Esophagus mucosa (tissue), 1 donor: Measurements from ENCODE around the gene CAVIN4. TPM values are rescaled to one million over a fixed set of nuclear protein-coding genes. Genes with fewer than 3 reads are reported as not detected.
A peak's percentile ranks its signal among the peaks of the same experiment; 100 is the strongest.

Source experiments
- ATAC-seq: fragments of 200-7000 bp; cut with Tn5 transposase; one replicate; pipeline ENCODE4 v1.9.1; 2020
- total RNA-seq: library from RNA; stranded (reverse); gene quantifications from one replicate; pipeline ENCODE4 v1.2.4, GENCODE V29; 2023
- donor health status: DM: yes; HTN: yes; CAD: no.

Gene CAVIN4
- total RNA-seq, 1 donor from 2014 or later = 0.08 TPM

DNA sequence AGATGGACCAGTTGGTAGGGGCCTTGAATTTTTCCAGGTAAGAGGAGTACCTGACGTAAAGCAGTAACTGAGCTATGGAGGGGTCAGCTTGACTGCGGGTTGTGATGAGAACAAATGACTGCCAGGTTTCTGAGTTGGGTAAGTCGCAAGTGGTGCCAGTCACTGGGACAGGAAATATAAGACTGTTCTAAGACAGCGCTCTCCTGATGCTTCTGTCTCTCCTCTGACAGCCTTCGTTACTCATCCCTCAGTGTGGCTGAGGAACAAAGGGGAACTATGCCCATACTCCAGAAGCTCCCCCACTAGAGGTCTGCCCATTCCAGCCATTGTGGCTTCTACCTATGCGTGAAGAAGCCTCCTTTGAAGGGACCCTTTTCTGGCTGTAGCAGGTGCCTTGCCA is 13.3 kb downstream of the CAVIN4 start:
- no peak for ATAC-seq

DNA sequence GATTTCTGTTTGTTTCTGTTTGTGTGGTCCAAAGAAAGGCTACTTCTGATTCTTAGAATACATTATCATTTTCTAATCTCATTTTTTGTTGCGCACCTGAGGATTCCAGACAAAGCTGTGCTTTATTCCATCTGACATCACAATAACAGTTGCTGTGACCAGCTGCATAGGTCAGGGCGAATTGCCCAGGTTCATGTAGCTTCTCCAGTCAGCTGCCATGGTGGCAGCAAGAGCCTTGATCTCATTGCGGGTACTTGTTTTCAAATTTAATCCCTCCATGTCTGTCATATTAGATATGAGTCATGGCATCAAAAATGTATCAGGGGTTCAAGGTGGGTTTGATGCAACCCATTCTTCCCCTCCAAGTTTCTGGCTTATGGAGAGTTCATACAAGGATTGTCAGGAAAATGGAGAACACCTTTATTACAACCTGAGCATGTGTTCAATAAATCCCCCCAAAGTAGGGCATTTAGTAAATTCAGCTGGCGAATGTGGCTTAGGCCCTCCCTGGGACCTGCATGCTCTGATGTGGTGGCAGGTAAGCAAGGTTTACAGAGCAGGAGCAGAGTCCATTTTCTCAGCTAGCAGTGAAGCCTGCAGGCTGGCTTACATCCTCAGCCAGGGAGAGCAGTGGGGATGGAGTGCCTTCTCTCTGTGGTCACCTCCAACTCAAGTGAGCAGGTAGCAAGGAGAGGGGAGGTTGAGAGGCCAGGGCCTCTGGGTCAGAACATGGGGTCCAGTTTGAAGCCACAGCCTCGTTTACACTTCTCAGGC is 13.9 kb downstream of the CAVIN4 start:
- no peak for ATAC-seq

DNA sequence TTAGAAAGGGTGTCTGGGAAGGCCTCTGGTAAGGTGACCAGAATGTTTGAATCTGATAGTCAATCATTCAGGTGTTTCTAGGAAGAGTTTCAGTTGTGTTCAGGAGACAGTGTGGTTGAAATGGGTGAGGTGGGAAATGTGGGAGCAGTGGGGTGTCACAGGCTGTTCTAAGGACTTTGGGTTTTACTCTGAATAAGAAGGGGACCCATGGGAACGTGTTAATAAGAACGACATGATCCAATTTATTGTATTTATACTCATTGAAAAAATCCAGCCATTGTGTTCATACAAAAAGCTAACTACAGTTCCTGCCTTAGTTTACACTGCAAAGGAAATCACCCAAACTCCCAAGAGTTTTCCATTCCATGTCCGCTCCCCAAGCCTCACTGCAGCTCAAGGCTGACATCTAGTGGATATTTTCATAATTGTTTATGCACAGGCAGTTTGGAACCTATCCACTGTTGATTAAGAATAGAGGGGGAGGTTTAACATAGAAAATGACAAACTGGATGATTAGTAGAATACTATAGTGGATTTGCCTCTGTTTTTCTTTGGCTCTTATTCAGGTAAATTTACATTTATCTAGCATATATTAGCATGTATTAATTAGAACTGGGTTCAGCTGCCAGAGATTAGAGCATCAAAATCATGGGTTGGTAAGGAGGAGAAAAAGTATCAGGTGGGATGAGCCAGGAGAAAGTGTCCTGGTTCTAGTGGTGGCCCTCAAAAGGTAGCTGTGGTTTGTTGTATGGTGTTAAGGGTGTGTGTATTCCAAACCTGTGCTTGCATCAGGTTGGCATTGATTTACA is 17.7 kb downstream of the CAVIN4 start:
- peak; percentile 43 for ATAC-seq

DNA sequence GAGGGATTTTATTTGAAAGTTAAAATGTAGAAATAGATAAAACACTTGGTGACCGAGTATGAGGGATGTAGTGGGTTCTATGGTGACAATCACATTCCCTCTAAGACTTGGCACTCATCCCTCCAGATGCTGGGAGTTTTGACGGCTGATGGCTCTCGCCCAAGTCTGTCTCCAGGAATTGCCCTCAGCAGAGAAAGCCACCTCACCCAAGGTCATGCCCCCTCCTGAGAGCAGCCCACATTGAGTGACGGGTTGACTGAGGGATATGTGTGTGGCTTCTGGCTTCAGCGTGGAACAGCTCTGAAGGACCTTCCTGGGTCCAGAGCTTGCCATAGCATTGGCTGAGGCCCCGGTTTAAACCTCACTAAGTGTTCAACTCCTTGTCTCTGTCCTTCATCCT is 19.4 kb downstream of the CAVIN4 start:
- no peak for ATAC-seq

DNA sequence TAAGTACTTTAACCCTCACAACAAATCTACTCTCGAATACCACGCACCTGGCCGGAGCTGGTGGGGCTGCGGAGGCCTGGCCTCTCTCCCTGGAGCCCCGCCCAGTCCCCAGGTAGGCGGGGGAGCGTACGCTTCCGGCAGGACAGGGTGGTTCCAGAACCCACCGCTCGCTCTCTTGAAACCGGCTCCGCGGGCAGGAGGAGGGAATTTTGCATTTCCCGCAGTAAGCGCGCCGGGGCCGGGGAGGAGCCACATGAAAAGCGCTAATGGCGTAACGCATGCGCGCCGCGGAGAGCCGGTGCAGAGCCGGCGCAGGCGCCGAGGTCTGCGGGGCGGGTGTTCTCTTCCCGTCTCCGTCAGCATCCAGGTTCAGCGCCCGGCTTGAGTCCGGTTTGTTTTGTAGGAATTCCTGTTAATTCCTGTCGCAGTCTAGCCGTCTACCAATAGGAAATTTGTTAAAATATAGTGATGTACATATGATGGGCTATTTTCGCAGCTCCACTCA is 20.8 kb downstream of the CAVIN4 start:
- ATAC-seq = peak; percentile 80

DNA sequence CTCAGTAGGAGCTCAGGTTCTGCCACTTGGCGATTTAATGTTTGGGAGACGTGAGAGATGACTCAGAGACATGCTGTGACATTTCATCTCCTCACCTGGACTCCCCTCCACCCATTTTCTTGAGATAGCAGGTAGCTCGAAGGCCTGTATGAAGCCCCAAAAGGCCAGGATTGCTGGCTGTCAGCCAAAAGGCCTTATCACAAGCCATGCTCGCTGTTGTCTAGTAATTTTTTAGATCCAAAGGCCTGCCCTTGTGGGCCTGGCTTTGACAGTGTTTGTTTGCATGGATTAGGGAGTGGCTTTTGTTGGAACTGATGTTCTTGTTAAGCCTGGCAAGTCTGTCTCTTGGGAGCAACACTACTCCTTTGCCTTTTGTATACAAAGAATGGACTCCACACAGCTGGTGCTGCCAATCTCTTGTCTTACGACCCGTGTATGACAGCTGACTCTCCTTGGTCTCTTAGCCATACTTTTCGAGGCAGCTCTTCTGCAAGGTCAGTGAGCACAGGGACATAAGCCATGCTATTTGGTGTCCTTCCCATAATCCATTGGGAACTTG is 22.7 kb downstream of the CAVIN4 start:
- no peak for ATAC-seq

DNA sequence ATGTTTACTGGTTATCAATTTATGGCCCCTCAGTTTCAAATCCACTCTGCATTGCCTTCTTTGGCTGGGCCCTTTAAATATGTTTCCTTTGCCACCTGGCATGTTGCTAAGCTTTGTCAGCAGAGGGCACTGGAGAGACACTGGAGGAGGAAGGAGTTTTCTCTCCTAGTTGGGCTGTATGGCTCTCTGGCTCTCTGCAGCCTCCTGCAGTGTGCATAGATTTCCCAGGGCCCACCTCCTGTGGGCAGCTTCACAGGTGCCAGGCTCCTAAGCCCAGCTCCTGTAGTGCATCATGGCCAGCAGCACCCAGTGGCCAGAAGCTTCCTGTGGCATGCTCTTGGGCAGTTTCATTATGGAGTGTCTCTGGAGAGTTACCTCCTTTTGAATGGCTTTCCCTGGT is 23.3 kb downstream of the CAVIN4 start:
- peak; percentile 68 for ATAC-seq

DNA sequence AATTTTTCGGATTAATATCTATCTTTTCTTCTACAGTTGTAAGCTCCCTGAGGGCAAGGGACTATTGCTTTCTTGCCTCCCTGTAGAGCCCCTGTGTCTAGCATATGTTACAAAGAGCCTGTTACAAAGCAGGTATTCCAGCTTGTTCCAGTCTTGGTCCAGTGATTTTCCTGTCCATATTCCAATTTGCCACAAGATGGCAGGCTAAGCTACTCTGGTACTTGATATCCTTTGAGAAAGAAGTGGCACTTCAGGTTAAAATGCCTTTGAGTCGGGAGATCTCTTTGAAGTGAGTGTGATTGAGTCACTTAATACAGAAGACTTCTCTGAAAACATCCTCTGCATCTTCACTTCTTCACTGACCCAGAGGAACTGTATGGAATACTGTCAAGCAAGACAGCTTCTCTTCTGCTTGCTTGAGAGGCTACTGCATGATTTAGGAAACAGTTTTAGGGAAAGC is 24.5 kb downstream of the CAVIN4 start:
- peak; percentile 46 for ATAC-seq

DNA sequence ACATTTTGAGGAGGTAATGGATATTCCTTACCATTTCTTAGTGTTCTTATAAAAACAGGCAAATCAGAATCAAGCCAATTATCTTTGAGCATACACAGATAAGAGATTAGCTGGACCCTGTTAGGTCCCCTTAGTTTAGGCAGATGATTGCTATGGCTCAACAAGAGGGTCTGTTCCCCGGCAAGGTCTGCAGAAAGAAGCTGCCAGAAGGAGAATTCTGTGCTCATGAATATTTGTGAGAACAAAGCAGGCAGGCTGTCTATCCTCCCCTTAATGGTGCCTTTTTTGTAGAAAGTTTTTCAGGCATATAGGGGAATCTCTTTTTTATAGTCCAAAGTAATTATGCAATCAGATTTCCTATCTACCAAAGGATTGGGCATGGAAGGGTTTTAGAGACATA is 27.5 kb downstream of the CAVIN4 start:
- ATAC-seq = no peak

DNA sequence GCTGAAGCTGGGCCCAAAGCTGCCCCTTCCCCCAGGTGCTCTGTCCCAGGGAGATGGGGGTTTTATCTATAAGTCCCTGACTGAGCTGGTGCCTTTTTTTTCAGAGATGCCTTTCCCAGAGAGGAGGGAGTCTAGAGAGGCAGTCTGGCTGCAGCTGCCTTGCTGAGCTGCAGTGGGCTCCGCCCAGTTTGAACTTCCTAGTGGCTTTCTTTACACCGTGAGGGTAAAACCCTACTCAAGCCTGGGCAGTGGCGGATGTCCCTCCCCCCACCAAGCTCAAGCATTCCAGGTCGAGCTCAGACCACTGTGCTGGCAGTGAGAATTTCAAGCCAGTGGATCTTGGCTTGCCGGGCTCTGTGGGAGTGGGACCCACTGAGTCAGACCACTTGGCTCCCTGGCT is 41.3 kb downstream of the CAVIN4 start:
- no peak for ATAC-seq

DNA sequence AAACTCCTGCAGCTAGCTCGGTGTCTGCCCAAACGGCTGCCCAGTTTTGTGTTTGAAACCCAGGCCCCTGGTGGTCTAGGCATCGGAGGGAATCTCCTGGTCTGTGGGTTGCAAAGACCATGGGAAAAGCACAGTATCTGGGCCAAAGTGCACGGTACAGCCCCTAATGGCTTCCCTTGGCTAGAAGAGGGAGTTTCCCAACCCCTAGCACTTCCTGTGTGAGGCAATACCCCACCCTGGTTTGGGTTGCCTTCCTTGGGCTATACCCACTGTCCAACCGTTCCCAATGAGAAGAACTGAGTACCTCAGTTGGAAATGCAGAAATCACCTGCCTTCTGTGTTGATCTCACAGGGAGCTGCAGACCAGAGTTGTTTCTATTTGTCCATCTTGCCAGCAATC is 41.8 kb downstream of the CAVIN4 start:
- no peak for ATAC-seq

DNA sequence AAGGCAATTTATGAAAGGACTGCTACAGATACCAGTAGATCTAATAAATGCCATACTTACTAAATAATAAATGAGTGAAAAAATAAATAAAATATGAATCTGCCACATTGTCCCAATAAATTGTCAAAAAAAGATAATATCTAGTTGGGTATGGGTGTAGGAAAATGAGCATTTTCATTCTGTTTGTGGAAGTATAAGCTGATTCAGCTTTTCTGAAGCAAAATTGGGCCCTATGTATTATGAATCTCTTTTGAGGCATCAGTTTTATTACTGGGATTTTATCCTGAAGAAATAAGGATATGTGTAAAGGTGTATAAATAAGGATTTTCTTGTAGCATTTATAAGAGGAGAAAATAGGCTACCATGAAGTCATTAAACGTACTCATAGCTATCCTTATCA is 46.1 kb downstream of the CAVIN4 start:
- ATAC-seq = no peak

DNA sequence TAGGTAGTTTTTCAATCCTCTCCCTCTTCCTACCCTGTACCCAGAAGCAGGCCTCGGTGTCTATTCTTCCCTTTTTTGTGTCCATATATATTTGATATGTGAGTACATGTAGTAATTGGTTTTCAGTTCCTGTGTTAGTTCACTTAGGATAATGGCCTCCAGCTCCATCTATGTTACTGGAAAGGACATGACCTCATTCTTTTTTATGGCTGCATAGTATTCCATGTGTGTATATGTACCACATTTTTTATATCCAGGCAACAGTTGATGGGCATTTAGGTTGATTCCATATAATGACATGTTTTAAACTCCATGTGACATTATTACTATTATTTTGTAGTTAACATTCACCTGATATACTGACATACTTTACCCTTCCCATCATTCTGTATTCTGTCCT is 49.1 kb downstream of the CAVIN4 start:
- no peak for ATAC-seq

DNA sequence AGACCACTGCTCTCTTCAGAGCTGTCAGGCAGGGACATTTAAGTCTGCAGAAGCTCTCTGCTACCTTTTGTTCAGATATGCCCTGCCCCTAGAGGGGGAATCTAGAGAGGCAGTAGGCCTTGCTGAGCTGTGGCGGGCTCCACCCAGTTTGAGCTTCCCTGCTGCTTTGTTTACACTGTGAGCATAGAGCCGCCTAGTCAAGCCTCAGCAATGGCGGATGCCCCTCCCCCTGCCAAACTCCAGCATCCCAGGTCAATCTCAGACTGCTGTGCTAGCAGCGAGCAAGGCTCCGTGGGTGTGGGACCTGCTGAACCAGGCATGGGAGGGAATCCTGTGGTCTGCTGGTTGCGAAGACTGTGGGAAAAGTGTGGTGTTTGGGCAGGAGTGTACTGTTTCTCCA is 59.9 kb downstream of the CAVIN4 start:
- ATAC-seq = no peak

Other genes starting within 250 kb of the CAVIN4 start
- gene TEX10, start 225.1 kb upstream of the CAVIN4 start, total RNA-seq = 12.5 TPM
- 10.3 TPM for gene MSANTD3, start 150.9 kb upstream of the CAVIN4 start, total RNA-seq
- not detected for gene TMEFF1, start 104.9 kb upstream of the CAVIN4 start, total RNA-seq